ENCODE results near the gene CIT.

Gene CIT

DNA sequence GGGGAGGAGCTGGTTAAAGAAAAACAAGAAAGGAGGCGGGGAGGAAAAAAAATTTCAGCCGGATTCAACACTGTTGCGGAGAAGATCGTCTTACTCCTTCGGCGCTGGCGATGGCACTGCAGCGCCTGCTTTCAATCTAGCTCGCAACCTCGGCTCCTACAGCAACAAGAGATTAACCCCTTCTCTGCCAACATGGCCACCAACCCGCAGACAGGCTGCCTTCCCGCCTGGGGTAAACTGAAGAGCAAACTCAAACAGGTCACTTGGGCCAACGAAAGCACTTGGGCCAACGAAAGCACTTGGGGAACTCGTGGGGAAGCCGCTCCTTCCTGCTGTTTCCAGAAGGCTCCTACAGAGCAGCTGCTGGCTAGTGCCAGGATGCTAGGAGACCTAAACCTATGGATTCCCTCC, 73.7 kb downstream of the CIT start:
- intact Hi-C loops (cut with DNase I; ENCODE audit: low total_unique reads) = no loop called here
- DNase-seq = peak in 1 of 2 donors; percentile 22
- H3K27ac ChIP-seq = no peak overlapping the region

DNA sequence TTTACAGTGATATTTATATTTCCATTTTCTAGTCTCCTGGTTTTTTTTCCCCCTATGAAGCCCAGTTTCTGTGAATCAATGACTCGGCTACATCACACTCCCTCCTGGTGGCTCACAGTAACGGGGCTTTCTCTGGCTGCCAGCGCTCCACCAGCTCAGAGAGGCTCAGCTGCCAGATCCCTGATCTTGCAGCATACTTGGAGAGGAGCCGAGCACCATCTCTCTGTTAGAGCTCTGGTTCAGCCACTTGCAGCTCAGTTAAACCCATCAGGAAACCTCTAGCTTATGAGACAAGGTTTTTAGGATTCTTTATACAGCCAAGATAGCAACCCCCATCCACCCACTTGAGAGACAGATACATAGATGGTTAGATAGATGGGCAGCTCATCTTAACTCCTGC, 74.6 kb downstream of the CIT start:
- peak; percentile 59 to 70 for DNase-seq
- Histone ChIP-seq H3K9me3 (no peaks in the 10 kb centered on the region), H3K36me3 (no peaks in the 10 kb centered on the region), H3K4me3 (no peak overlapping the region), H3K27me3 (no peaks in the 10 kb centered on the region), H3K4me1 (peaks cover 0 to 24% (median 20%) of the 10 kb centered on the region in 4 donors), H3K27ac (no peak overlapping the region)
- intact Hi-C loops (cut with DNase I; ENCODE audit: low total_unique reads) = no loop called here
- TF ChIP-seq, protein P1, sequence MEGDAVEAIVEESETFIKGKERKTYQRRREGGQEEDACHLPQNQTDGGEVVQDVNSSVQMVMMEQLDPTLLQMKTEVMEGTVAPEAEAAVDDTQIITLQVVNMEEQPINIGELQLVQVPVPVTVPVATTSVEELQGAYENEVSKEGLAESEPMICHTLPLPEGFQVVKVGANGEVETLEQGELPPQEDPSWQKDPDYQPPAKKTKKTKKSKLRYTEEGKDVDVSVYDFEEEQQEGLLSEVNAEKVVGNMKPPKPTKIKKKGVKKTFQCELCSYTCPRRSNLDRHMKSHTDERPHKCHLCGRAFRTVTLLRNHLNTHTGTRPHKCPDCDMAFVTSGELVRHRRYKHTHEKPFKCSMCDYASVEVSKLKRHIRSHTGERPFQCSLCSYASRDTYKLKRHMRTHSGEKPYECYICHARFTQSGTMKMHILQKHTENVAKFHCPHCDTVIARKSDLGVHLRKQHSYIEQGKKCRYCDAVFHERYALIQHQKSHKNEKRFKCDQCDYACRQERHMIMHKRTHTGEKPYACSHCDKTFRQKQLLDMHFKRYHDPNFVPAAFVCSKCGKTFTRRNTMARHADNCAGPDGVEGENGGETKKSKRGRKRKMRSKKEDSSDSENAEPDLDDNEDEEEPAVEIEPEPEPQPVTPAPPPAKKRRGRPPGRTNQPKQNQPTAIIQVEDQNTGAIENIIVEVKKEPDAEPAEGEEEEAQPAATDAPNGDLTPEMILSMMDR (IDR thresholded peaks at IDR 0.05) = no peak

More for the DNA sequence above, 73.7 kb downstream of the CIT start:
- H3K4me3 ChIP-seq = peak overlapping the region; percentile 22 to 51
- TF ChIP-seq, protein P1 (IDR thresholded peaks at IDR 0.05) = no peak
- no peaks in the 10 kb centered on the region for H3K9me3 ChIP-seq
- no peaks in the 10 kb centered on the region for H3K27me3 ChIP-seq
- H3K36me3 ChIP-seq = no peaks in the 10 kb centered on the region
- peaks cover 0 to 24% (median 20%) of the 10 kb centered on the region in 4 donors for H3K4me1 ChIP-seq

DNA sequence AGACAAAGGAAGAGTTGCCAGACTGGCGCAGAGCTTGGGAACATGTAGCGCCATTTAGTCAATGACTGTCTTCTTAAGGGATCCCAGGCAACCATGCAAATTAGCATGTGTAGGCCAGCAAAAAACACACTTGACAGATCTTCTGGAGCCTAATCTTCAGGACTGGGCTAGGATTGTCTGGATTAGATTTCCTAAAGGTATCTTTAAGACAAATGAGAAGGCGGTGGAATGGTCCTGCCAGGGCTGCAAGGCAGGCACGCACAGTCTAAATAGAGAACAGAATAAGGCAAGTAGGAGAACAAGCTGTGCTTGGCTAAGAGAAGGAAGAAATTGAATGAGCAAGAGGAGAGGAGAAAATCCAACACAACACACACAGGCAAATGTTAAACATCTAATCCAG, 80.0 kb downstream of the CIT start:
- no peak overlapping the region for H3K4me3 ChIP-seq
- no peaks in the 10 kb centered on the region for H3K36me3 ChIP-seq
- no peaks in the 10 kb centered on the region for H3K27me3 ChIP-seq
- no peaks in the 10 kb centered on the region for H3K9me3 ChIP-seq
- TF ChIP-seq, protein P1 (IDR thresholded peaks at IDR 0.05) = no peak
- intact Hi-C loops (cut with DNase I; ENCODE audit: low total_unique reads) = no loop called here
- H3K4me1 ChIP-seq = no peaks in the 10 kb centered on the region
- H3K27ac ChIP-seq = no peak overlapping the region
- DNase-seq = no peak

DNA sequence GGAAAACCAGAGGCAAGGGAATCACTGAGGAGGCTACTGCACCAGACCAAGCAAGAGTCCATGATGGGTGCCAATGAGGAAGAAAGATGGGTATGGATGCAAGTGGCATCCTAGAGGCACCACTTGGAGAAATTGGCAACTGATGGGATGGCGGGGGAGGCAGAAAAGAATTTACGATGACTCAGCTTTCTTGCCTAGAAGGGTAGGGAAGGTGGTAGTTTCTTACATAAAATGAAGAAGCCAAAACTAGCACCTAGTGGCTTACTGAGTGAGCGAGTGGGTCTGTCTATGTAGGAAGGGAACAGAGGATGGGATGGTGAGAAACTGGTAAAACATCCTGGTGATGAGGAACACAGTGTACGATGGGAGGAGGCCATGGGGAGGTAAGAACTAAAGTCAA, 80.8 kb downstream of the CIT start:
- no peak for DNase-seq
- no peaks in the 10 kb centered on the region for H3K4me1 ChIP-seq
- no peak overlapping the region for H3K27ac ChIP-seq
- H3K27me3 ChIP-seq = no peaks in the 10 kb centered on the region
- no peak overlapping the region for H3K4me3 ChIP-seq
- no peaks in the 10 kb centered on the region for H3K36me3 ChIP-seq
- intact Hi-C loops (cut with DNase I; ENCODE audit: low total_unique reads) = no loop called here
- TF ChIP-seq, protein P1 (IDR thresholded peaks at IDR 0.05) = no peak
- no peaks in the 10 kb centered on the region for H3K9me3 ChIP-seq

DNA sequence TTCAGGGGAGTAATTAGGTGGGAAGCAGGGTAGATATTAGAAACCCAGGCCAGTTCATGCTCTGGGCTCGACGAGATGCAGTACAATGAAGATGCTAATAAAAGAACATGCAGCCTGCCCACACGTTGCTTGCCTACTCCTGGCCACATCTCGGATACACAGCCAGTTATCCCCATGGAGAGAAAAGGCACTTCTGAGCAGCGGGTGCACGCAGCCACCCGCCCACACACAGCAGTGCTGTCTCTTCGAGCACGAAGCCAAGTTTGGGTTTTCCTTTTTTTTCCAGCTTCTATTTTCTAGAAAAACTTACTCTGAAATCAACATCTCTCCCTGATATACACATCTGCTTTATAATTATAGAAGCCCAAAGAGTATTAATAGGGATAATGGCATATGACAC, 85.7 kb downstream of the CIT start:
- H3K9me3 ChIP-seq = no peaks in the 10 kb centered on the region
- TF ChIP-seq, protein P1 (IDR thresholded peaks at IDR 0.05) = no peak
- no peak for DNase-seq
- H3K4me3 ChIP-seq = no peak overlapping the region
- no peaks in the 10 kb centered on the region for H3K4me1 ChIP-seq
- no peaks in the 10 kb centered on the region for H3K36me3 ChIP-seq
- H3K27ac ChIP-seq = no peak overlapping the region
- intact Hi-C loops (cut with DNase I; ENCODE audit: low total_unique reads) = no loop called here
- no peaks in the 10 kb centered on the region for H3K27me3 ChIP-seq

GRCh38 chr12:119788786-119789185, 88.3 kb downstream of the CIT start:
- DNase-seq = no peak
- H3K4me1 ChIP-seq = no peaks in the 10 kb centered on the region
- intact Hi-C loops (cut with DNase I; ENCODE audit: low total_unique reads) = no loop called here
- H3K36me3 ChIP-seq = no peaks in the 10 kb centered on the region
- no peaks in the 10 kb centered on the region for H3K27me3 ChIP-seq
- H3K9me3 ChIP-seq = no peaks in the 10 kb centered on the region
- H3K27ac ChIP-seq = no peak overlapping the region
- no peak overlapping the region for H3K4me3 ChIP-seq
- TF ChIP-seq, protein P1 (IDR thresholded peaks at IDR 0.05) = no peak
